GM21447 (cell line): Measurements from ENCODE around the gene TTC39C.
"Not testable (repeated sequence)": the region's sequence is repeated elsewhere in the genome, so short reads cannot be mapped to it uniquely, and the experiment has no call there.

Source experiments
- ATAC-seq: cut with Tn5 transposase; IDR thresholded peaks from one replicate; pipeline ENCODE4 v1.9.1; 2021; ENCODE audit not compliant: unreplicated experiment

The TTC39C gene

GRCh38 chr18:24051031-24051947 is 36.7 kb downstream of the TTC39C start:
- ATAC-seq = peak; percentile 59

DNA sequence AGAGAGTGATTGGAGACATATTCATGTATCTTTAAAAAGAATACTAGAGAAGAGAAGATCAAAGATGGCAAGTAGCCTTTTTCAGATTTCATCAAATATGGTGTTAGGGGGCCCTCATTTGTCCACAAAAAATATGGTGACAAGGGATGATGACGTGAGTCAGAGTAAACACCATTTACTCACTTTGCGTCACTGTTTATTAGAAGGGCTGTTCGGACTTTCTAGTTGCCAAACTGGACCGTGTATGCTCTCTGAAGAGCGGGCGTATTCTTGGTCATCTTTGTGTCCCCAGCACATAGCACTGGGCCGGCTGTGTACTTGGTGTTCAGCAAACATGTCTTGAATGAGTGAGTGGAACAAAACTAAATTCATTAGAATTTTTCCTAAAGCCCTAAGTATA is 37.5 kb downstream of the TTC39C start:
- no peak for ATAC-seq

DNA sequence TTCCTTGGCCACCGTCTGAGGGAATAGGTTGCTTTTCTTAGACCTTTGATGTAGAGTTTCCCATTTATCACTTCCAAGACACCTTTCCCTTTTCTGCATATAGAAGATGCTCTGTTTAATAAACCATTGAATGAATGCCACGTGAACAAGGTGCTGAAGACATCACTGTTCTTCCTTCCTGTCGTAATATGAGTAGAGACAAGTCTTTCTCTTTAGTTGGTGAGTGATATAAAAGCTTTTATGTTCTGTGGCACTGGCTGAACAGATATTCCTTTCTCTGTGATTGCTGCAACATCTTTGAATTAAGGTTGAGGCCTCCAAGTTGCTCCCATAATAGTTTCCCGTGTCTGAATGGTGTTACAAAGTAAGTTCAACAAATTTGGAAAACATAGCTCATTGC is 38.7 kb downstream of the TTC39C start:
- ATAC-seq = no peak

DNA sequence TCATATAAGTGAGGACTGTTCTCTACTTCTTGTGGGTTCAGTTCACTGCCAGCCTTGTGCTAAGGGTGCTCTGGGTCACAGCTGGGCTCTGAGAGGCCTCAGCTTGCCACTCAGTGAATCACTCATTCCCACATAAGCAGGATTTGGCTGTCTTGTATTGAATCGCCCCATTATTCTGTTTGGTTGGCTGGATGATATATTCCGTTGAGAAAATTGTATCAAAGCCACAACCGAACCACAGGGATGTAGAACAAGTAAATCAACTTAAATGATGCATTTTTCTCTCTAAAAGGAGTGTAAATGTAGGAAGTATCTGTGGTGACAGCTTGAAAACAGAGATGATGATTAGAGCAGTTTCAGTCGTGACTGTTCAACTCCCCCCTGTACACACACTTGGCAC is 39.6 kb downstream of the TTC39C start:
- ATAC-seq = no peak

DNA sequence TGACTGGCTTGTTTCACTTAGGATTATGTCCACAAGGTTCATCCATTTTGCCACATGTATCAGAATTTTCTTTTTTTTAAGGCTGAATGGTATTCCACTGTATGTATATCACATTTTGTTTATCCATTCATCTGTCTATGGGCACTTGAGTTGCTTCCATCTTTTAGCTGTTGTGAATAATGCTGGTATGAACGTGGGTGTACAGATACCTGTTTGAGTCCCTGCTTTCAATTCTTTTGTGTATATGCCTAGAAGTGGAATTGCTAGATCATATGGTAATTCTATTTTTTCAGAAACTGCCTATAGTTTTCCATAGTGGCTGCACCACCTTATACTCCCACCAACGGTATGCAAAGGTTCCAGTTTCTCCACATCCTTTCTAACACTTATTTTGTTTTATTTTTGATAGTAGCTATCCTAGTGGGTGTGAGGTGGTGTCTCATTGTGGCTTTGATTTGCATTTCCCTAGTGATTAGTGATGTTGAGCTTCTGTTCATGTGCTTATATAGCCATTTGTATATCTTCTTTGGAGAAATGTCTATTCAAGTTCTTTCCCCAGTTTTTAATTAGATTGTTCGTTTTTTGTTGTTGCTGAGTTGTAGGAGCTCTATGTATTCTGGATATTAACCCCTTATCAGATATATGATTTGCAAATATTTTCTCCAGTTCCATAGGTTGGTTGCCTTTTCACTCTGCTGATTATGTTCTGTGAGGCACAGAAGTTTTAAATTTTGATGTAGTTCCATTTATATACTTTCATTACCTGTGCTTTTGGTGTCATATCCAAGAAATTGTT is 40.7 kb downstream of the TTC39C start:
- no peak for ATAC-seq

- no peak for ATAC-seq
These were observed 41.3 kb downstream of the TTC39C start for GRCh38 chr18:24055878-24056277.

DNA sequence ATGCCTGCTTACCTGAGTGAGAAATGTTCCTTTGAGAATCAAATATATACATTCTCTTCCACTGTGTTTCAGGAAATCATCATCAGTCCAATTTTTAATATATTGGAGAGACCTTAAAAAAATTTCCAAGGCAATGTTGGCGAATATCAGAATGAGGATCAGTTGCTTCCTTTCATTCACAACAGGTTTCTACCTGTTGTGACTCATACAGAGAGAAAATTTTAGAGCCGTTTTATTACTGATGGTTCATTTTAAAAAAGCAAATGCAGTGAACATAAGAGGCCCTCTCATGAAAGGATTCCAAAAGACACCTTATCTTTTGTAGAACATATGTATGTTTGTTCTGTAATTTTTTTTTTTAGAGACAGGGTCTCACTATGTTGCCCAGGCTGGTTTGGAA is 42.0 kb downstream of the TTC39C start:
- no peak for ATAC-seq

- no peak for ATAC-seq
These were observed 43.2 kb downstream of the TTC39C start for GRCh38 chr18:24057804-24058203.

DNA sequence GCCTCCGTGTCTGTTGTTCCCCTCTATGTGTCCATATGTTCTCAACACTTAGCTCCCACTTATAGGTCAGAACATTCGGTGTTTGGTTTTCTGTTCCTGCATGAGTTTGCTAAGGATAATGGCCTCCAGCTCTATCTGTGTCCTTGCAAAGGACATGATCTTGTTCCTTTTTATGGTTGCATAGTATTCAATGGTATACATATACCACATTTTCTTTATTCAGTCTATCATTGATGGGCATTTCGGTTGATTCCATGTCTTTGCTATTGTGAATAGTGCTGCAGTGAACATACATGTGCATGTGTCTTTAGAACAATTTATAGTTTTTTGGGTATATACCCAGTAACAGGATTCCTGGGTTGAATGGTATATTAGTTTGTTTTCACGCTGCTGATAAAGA is 44.8 kb downstream of the TTC39C start:
- ATAC-seq = not testable (repeated sequence)

DNA sequence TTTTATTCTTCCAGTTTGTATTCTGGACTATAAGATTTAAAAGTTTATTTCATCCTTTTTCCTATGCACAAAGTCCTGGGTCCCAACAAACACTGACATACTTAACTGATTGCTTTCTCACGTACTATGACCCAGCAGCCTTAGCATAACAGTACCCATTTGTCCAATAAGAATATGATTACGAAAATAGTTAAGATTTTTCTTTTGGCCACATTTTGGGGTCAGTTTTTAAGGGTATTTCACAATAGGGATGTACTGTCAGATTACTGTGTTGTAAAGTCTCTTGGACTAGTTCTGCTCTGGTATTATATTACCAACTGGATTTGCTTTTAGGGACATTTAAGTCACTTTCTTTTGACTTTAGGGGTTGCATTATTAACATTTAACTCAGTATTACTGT is 46.1 kb downstream of the TTC39C start:
- ATAC-seq = no peak

DNA sequence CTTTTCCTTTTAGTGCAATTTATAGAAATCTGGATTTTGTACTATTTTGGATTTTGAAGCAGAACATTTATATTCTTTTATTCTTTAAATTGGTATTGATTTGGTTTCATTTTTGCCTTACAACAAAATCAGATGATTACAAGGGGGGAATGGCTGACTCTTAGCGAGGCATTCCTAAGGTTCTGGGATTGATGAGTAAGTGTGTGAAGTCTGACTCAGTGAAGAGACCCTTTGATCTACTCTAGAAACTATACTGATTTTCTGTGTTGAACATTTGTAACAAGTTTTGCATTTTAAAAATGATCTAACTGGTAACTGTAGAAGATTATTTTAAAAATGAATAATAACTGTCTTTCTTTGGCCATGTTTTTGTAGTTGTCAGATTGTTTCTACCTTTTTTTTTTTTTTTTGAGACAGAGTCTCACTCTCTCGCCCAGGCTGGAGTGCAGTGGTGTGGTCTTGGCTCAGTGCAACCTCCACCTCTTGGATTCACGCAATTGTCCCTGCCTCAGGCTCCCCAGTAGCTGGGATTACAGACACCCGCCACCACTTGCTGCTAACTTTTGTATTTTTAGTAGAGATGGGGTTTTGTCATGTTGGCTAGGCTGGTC is 48.7 kb downstream of the TTC39C start:
- ATAC-seq = no peak

- ATAC-seq = no peak
These were observed 50.0 kb downstream of the TTC39C start for GRCh38 chr18:24064391-24065100.

DNA sequence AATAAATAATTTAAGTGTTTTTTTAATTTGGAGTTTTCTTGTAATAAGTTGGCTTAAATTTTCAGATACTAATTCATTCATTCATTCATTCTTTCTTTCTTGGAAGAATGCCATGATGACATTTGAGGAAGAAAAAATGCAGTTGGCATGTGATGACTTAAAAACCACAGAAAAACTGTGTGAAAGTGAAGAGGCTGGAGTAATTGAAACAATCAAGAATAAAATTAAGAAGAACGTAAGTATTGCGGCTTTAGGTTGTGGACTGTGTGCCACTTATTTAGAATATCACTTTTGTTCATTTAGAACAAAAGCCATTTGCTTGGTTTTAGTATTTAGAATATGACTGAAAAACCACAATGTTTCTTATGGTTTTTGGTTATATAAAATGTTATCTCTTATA is 51.4 kb downstream of the TTC39C start:
- no peak for ATAC-seq

- ATAC-seq = no peak
These were observed 54.6 kb downstream of the TTC39C start for GRCh38 chr18:24068945-24069693.

- no peak for ATAC-seq
These were observed 56.5 kb downstream of the TTC39C start for GRCh38 chr18:24071029-24071428.

- no peak for ATAC-seq
These were observed 57.2 kb downstream of the TTC39C start for GRCh38 chr18:24071779-24072178.

- no peak for ATAC-seq
These were observed 58.2 kb downstream of the TTC39C start for GRCh38 chr18:24072743-24073142.

DNA sequence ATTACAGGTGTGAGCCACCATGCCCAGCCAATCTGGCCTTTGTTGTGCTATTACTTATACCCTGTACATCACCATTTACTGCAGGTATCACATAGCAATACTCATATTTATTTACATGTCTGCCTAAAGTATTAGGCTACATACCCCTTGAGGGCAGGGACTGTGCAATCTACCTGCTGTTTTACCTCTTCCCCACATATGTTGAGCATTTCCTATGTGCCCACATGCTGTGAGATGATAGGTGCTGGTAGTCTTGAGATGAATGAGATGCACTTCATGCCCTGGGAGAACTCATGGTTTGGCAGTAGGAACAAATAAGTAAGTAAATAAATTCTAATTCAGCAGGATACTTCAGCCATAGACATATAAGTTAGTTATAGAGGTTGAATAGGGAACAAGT is 59.2 kb downstream of the TTC39C start:
- ATAC-seq = no peak

DNA sequence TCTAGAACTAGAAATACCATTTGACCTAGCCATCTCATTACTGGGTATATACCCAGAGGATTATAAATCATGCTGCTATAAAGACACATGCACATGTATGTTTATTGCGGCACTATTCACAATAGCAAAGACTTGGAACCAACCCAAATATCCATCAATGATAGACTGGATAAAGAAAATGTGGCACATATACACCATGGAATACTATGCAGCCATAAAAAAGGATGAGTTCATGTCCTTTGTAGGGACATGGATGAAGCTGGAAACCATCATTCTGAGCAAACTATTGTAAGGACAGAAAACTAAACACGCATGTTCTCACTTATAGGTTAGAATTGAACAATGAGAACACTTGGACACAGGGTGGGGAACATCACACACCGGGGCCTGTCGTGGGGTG is 60.2 kb downstream of the TTC39C start:
- not testable (repeated sequence) for ATAC-seq
